RWPE2 (cell line): Measurements from ENCODE around the gene KIRREL3.
A peak's percentile ranks its signal among the peaks of the same experiment; 100 is the strongest.

Source experiments
- ATAC-seq: fragments of 200-7000 bp; cut with Tn5 transposase; 3 replicates; pipeline ENCODE4 v1.9.1; 2021; ENCODE audit warnings: low read depth
- DNase-seq: peaks from one replicate; pipeline ENCODE4 v3.0.0-alpha.2; 2020; ENCODE audit warnings: low spot score
- H3K27ac ChIP-seq: fragments of 450-650 bp; 2 replicates; pipeline ENCODE4 v1.5.1; 2017; ENCODE audit warnings: mild to moderate bottlenecking; ENCODE audit not compliant: poor library complexity, severe bottlenecking
- H3K27me3 ChIP-seq: fragments of 250-450 bp; sonication (Bioruptor Pico); 2 replicates; pipeline ENCODE4 v1.5.1; 2021; ENCODE audit warnings: mild to moderate bottlenecking, moderate library complexity; ENCODE audit not compliant: insufficient read depth, poor library complexity, severe bottlenecking
- H3K36me3 ChIP-seq: fragments of 250-450 bp; sonication (Bioruptor Pico); 2 replicates; pipeline ENCODE4 v1.5.1; 2020; ENCODE audit warnings: low read depth, mild to moderate bottlenecking, moderate library complexity
- H3K4me1 ChIP-seq: fragments of 250-450 bp; sonication (Bioruptor Pico); 2 replicates; pipeline ENCODE4 v1.5.1; 2021; ENCODE audit warnings: mild to moderate bottlenecking, moderate library complexity; ENCODE audit not compliant: insufficient read depth, poor library complexity, severe bottlenecking
- H3K4me3 ChIP-seq: fragments of 250-450 bp; sonication (Bioruptor Pico); 2 replicates; pipeline ENCODE4 v1.5.1; 2021; ENCODE audit warnings: mild to moderate bottlenecking, moderate library complexity; ENCODE audit not compliant: severe bottlenecking
- H3K9me3 ChIP-seq: fragments of 250-450 bp; sonication (Bioruptor Pico); 2 replicates; pipeline ENCODE4 v1.5.1; 2021; ENCODE audit warnings: mild to moderate bottlenecking, moderate library complexity; ENCODE audit not compliant: severe bottlenecking
- CTCF ChIP-seq: fragments of 450-650 bp; IDR thresholded peaks from one replicate; pipeline ENCODE4 v1.5.1; 2017; ENCODE audit warnings: mild to moderate bottlenecking, moderate library complexity; ENCODE audit not compliant: poor library complexity, severe bottlenecking

The KIRREL3 gene

GRCh38 chr11:126440792-126441514, 559.6 kb downstream of the KIRREL3 start:
- Histone ChIP-seq H3K4me1 (no peaks in the 10 kb centered on the region), H3K36me3 (no peaks in the 10 kb centered on the region), H3K27me3 (no peaks in the 10 kb centered on the region), H3K9me3 (no peaks in the 10 kb centered on the region), H3K27ac (no peak overlapping the region), H3K4me3 (no peak overlapping the region)
- ATAC-seq (peak; percentile 81), DNase-seq (no peak)
- TF ChIP-seq CTCF: peak; percentile 85

GRCh38 chr11:126440276-126440675, 560.3 kb downstream of the KIRREL3 start:
- Histone ChIP-seq H3K27ac (no peak overlapping the region), H3K9me3 (no peaks in the 10 kb centered on the region), H3K4me3 (no peak overlapping the region), H3K4me1 (no peaks in the 10 kb centered on the region), H3K27me3 (no peaks in the 10 kb centered on the region), H3K36me3 (no peaks in the 10 kb centered on the region)
- DNase-seq (no peak), ATAC-seq (no peak)
- no peak for TF ChIP-seq CTCF

- H3K4me1 ChIP-seq: no peaks in the 10 kb centered on the region
- H3K36me3 ChIP-seq: no peaks in the 10 kb centered on the region
- no peaks in the 10 kb centered on the region for H3K27me3 ChIP-seq
- H3K27ac ChIP-seq: no peak overlapping the region
- DNase-seq: no peak
- TF ChIP-seq CTCF: no peak
- H3K4me3 ChIP-seq: no peak overlapping the region
- no peaks in the 10 kb centered on the region for H3K9me3 ChIP-seq
- no peak for ATAC-seq
Observed at GRCh38 chr11:126438691-126439090, 561.9 kb downstream of the KIRREL3 start.

- Histone ChIP-seq H3K36me3 (no peaks in the 10 kb centered on the region), H3K27me3 (no peaks in the 10 kb centered on the region), H3K4me1 (no peaks in the 10 kb centered on the region), H3K9me3 (no peaks in the 10 kb centered on the region), H3K4me3 (no peak overlapping the region), H3K27ac (no peak overlapping the region)
- ATAC-seq: no peak
- TF ChIP-seq CTCF: no peak
- DNase-seq: no peak
Observed at GRCh38 chr11:126438272-126438671, 562.3 kb downstream of the KIRREL3 start.

- no peaks in the 10 kb centered on the region for H3K27me3 ChIP-seq
- no peaks in the 10 kb centered on the region for H3K9me3 ChIP-seq
- no peaks in the 10 kb centered on the region for H3K36me3 ChIP-seq
- no peaks in the 10 kb centered on the region for H3K4me1 ChIP-seq
- H3K27ac ChIP-seq: no peak overlapping the region
- no peak overlapping the region for H3K4me3 ChIP-seq
- ATAC-seq: no peak
- TF ChIP-seq CTCF: no peak
- DNase-seq: no peak
Observed at GRCh38 chr11:126437731-126438130, 562.8 kb downstream of the KIRREL3 start.
